ENCODE results near the gene HDLBP.

Gene HDLBP, protein sequence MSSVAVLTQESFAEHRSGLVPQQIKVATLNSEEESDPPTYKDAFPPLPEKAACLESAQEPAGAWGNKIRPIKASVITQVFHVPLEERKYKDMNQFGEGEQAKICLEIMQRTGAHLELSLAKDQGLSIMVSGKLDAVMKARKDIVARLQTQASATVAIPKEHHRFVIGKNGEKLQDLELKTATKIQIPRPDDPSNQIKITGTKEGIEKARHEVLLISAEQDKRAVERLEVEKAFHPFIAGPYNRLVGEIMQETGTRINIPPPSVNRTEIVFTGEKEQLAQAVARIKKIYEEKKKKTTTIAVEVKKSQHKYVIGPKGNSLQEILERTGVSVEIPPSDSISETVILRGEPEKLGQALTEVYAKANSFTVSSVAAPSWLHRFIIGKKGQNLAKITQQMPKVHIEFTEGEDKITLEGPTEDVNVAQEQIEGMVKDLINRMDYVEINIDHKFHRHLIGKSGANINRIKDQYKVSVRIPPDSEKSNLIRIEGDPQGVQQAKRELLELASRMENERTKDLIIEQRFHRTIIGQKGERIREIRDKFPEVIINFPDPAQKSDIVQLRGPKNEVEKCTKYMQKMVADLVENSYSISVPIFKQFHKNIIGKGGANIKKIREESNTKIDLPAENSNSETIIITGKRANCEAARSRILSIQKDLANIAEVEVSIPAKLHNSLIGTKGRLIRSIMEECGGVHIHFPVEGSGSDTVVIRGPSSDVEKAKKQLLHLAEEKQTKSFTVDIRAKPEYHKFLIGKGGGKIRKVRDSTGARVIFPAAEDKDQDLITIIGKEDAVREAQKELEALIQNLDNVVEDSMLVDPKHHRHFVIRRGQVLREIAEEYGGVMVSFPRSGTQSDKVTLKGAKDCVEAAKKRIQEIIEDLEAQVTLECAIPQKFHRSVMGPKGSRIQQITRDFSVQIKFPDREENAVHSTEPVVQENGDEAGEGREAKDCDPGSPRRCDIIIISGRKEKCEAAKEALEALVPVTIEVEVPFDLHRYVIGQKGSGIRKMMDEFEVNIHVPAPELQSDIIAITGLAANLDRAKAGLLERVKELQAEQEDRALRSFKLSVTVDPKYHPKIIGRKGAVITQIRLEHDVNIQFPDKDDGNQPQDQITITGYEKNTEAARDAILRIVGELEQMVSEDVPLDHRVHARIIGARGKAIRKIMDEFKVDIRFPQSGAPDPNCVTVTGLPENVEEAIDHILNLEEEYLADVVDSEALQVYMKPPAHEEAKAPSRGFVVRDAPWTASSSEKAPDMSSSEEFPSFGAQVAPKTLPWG (N-terminal part only)

GRCh38 chr2:241315093-241315878 lies at the start of gene HDLBP:
TSS of gene HDLBP (minus strand) at chr2:241315672. CDS start at chr2:241266869, 48,803 bp downstream.
- DNase-seq (ENCODE audit: low read depth in 2 of 2): peak; percentile 100

DNA sequence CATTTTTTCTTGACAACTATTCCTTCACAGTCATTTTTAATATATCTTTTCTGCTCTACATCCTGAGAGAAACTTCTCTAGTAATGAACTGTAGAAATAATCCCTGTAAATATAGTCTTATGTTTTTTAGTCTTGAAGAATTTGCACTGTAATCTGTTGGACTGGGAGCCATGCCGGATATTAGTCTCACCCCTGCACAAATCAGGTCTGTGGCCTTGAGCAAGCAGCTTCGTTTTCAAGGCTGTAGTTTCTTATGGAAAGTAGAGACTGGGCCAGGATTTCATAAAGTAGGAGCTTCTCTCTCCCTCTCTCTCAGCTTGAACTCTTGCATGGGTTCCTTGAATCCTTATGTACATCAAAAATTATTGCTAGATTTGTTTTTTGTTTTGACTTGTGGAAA lies 49.3 kb upstream of the HDLBP start:
- DNase-seq (ENCODE audit: low read depth in 2 of 2): no peak

- DNase-seq (ENCODE audit: low read depth in 2 of 2): no peak
Observed at GRCh38 chr2:241363426-241363825, 48.0 kb upstream of the HDLBP start.

- DNase-seq (ENCODE audit: low read depth in 2 of 2): no peak
Observed at GRCh38 chr2:241359481-241360045, 44.1 kb upstream of the HDLBP start.

- no peak for DNase-seq (ENCODE audit: low read depth in 2 of 2)
Observed at GRCh38 chr2:241358470-241358869, 43.0 kb upstream of the HDLBP start.

GRCh38 chr2:241357531-241357930 lies 42.1 kb upstream of the HDLBP start:
- no peak for DNase-seq (ENCODE audit: low read depth in 2 of 2)

DNA sequence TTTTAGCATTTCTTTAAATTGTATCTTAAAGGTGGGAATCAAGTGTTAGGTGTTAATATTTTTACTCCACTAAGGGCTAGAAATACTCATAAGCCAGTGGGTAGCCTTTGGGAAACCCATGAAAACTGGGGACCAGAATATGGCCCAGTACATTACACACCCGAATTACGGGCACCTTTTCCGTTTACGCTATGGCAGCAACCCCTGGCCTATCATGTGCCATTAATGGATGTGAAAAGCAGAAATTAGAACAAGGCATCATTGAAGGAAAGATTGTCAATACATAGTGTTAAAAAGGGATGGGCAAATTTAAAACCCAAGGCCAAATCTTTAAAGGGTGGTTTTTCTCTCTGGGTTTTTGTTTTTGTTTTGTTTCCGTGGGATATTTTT lies 41.4 kb upstream of the HDLBP start:
- DNase-seq (ENCODE audit: low read depth in 2 of 2): no peak

- DNase-seq (ENCODE audit: low read depth in 2 of 2): peak; percentile 90 to 96
Observed at GRCh38 chr2:241355983-241356870, 40.8 kb upstream of the HDLBP start, which contains the start of gene FARP2. TSS of gene FARP2 (plus strand) at chr2:241356285. CDS start at chr2:241373108, 16,823 bp downstream.

DNA sequence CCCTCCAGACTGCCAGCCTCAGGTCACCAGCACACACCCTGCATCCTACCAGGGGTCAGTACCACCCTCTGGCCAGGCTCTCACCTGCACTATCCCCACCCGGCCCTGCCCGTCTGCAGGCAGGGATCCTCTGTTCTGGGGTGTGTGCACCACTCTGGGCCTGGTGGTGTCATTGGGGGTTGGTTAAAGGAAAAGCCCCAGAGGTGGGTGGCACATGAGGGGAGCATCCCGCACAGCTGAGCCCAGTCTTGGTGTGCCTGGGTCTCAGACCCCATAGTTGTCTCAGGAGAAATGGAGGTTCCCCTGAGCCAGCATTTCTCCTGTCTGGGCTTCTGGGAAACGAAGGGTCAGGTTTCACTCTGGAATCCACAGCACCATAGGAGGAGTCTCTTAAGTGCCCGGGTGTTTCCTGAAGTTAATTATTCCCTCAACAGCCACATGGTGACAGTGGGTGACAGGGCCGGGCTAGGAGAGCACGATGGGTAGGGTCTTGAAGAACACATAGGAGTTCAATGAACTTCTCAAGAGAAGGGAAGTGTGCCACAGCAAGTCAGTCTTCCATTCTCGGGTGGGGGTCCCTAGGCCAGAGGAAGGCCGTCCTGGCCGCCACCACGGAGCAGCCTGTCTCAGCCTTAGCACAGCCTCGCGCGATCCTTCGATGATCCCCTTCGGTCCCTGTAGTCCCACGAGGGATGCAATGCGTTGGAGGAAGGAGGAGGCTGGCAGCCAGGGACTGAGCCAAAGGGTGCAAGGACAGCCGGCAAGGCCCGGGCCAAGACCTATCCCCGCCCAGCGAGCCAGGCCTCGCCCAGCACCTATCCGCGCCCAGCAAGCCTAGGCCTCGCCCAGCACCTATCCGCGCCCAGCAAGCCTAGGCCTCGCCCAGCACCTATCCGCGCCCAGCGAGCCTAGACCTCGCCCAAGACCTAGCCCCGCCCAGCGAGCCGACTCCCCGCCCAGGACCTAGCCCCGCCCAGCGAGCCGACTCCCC lies 39.5 kb upstream of the HDLBP start:
- peak; percentile 29 to 45 for DNase-seq (ENCODE audit: low read depth in 2 of 2)

- no peak for DNase-seq (ENCODE audit: low read depth in 2 of 2)
Observed at GRCh38 chr2:241352227-241352626, 36.8 kb upstream of the HDLBP start.

DNA sequence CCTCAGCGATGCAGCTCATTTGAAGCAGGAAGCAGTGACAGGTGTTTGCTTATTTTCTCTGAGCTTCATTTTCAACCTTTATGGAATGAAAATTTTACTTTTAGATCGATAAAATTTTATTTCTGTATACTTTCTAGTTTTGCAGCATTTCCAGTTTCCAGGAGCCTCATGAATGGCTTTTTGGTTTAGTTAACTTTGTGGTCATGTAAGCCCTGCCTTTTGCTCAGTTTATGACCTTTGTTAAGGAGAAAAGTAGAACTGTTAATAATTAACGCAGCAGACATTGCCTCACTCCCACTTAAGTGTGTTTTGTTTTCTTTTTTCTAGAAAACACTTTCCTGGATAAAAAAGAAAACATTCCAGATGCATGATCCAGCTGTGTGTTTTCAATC lies 36.2 kb upstream of the HDLBP start:
- DNase-seq (ENCODE audit: low read depth in 2 of 2): no peak

DNA sequence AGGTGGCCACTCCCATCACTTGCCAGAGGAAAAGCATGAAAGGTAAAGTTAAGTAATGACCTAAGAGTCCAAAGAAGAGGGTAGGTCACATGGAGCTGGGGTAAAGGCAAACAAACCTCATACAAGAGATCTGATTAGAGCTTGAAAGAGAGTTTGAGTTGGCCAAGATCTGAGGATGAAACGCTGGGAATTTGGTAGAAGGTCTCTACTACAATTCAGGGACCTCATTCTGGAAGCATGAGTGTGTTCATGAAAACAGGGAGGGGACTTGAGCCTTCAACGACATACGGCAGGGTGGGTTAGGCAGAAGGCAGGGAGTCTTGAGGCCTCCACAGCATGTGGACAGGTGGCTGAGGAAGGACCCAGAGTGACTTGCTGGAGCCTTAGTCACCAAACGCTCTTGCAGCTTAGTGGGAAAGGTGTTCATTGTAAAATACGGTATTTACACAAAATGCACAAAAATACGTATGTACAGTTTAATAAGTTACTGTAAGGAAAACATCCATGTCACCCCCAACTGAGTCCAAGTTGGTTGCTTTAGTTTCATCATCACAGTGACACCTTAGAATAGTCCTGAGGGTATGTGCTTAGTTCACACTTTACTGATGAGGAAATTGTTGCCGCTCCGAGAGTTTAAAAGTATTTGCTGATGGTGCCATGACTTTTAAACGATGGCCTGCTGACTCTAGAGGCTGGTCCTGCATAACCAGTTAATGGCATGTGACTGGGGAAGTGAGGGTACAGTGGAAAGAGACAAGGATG lies 35.6 kb upstream of the HDLBP start:
- no peak for DNase-seq (ENCODE audit: low read depth in 2 of 2)

DNA sequence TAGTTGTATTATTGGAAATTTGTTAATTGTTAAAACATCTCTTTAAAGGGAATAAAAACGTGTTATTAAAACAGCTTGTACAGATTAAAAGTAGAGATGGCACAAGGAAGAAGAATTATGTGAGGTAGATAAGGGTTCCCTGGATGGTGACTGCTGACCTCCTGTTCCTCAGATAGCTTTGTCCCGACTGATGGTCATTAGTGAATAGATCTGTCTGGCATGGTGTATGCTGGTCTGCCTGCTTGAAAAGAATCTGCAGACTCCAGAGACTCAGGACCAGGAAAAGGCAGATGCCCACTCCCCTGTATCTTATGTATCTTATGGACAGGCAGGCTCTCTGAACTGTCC lies 35.0 kb upstream of the HDLBP start:
- DNase-seq (ENCODE audit: low read depth in 2 of 2): no peak

DNA sequence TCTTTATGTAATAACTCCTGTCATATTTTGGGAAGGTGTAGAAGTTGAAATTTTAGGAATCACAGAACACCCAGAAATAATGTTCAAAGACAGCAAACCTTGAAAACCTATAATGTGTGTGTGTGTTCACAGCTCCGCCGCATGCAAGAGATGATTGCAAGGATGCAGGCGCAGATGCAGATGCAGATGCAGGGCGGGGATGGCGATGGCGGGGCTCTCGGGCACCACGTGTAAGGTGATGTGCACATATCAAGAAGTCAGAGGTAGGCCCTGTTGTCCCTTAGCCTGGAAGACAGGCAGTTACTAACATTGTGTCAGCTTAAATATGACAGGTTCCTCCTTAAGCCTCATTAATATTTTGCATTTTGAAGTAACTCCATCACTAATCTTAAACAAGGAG lies 34.5 kb upstream of the HDLBP start:
- DNase-seq (ENCODE audit: low read depth in 2 of 2): no peak

- DNase-seq (ENCODE audit: low read depth in 2 of 2): no peak
Observed at GRCh38 chr2:241344925-241345651, 29.6 kb upstream of the HDLBP start.

GRCh38 chr2:241340631-241341163 lies 25.2 kb upstream of the HDLBP start:
- DNase-seq (ENCODE audit: low read depth in 2 of 2): no peak
